Left renal pelvis (tissue), 4 donors: ENCODE results near the gene HCN1. TPM values are rescaled to one million over a fixed set of nuclear protein-coding genes. Genes with fewer than 3 reads are reported as not detected.
"Not testable (repeated sequence)": the region's sequence is repeated elsewhere in the genome, so short reads cannot be mapped to it uniquely, and the experiment has no call there.

Experiments used
- DNase-seq, 4 donors: peaks; one replicate each; pipeline ENCODE4 v3.0.0-alpha.2; 2013; ENCODE audit warnings: low read depth in 4 of 4, low spot score in 3 of 4
- polyA plus RNA-seq, 4 donors: library from polyadenylated mRNA; unstranded; fragments of 120-200 nt; gene quantifications; one replicate each; pipeline ENCODE4 v1.2.1, GENCODE V29; 2013; ENCODE audit not compliant: insufficient read length in 4 of 4

HCN1 gene
- polyA plus RNA-seq, 4 donors, result 0.03 to 0.38 (median 0.04) TPM

DNA sequence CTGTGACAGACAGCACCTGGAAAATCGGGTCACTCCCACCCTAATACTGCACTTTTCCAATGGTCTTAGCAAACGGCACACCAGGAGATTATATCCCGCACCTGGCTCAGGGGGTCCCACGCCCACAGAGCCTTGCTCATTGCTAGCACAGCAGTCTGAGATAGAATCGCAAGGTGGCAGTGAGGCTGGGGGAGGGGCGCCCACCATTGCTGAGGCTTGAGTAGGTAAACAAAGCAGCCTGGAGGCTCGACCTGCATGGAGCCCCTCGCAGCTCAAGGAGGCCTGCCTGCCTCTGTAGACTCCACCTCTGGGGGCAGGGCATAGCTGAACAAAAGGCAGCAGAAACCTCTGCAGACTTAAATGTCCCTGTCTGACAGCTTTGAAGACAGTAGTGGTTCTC is 383.6 kb downstream of the HCN1 start:
- not testable (repeated sequence) for DNase-seq

DNA sequence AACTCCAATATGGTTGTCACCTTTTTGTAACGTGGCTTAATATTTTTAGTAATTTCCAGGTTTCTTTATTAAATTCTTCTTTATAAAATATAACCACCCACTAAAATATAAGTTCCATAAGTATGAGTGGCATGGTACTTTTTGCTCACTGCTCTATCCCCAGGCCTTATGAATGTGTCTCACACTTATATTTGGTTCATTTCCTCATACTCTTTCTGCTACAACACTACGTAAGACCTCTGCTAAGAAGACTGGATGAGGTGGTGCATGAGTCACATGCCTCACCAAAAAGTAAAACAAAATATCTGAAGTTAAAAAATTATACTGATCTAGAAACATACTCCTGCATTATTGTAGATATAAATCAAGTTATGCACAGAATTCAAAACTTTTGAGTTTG is 400.9 kb downstream of the HCN1 start:
- no peak for DNase-seq

DNA sequence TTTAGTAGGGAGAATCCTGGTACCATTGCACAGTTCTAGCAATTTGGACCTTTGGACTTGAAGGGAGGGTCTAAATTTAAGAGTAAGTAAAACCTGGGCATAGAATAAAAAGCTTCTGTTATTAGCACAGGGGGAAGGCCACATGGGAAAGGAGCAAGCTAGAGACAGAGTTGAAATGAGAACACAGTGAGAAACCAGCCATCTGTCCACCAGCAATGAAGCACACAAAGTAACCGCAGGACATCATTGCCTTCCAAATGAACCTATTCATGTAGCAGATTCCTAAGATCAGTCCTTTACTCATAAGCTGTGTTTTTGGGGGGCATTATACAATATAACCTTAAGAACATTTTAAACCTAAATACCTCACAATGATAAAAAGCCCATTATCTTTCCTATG is 407.4 kb downstream of the HCN1 start:
- DNase-seq, result no peak

- no peak for DNase-seq
Measured at GRCh38 chr5:45284436-45284835, 411.7 kb downstream of the HCN1 start.

GRCh38 chr5:45281081-45281480 is 415.1 kb downstream of the HCN1 start:
- no peak for DNase-seq

DNA sequence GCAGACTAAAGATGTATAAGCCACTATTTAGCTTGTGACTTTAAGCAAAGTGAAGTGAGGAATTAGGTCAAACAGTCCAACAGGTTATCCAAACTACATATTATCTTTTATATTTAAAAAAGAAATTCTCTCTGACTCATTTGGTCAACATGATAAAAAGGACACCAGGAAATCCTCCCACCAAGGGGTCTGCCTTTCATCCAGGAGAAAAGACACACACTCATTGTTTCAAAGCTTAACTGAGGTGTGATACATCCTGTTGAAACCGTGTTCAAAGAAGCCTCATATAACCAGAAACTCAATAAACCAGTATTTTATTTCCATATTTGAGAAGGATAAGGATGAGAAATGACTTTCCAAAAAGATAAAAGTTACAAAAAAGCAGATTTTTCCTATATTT is 417.1 kb downstream of the HCN1 start:
- no peak for DNase-seq

DNA sequence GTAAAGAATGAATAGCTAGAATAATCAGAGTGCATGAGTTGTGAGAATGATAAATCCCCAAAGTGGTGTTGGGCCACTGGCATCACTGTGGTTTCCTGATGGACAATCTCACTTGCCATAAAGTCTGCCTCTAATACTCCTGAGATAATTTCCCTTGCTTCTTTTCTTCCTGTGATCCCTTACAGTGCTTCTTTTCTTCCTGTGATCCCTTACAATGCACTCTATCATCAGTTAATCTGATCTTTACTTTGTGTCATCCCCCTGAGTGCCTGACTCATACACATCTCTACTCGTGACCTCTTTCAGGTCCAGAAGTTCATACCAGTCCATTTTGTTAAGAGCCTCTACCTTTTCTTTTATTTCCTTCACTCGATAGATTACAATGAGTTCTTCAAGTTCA is 418.3 kb downstream of the HCN1 start:
- DNase-seq, result no peak

- no peak for DNase-seq
Measured at GRCh38 chr5:45274241-45274640, 421.9 kb downstream of the HCN1 start.

- no peak for DNase-seq
Measured at GRCh38 chr5:45271626-45272025, 424.6 kb downstream of the HCN1 start.

GRCh38 chr5:45264447-45264846 is 431.7 kb downstream of the HCN1 start:
- no peak for DNase-seq

- no peak for DNase-seq
Measured at GRCh38 chr5:45262061-45262590, 434.1 kb downstream of the HCN1 start.

- DNase-seq, result no peak
Measured at GRCh38 chr5:45261125-45261524, 435.1 kb downstream of the HCN1 start.

DNA sequence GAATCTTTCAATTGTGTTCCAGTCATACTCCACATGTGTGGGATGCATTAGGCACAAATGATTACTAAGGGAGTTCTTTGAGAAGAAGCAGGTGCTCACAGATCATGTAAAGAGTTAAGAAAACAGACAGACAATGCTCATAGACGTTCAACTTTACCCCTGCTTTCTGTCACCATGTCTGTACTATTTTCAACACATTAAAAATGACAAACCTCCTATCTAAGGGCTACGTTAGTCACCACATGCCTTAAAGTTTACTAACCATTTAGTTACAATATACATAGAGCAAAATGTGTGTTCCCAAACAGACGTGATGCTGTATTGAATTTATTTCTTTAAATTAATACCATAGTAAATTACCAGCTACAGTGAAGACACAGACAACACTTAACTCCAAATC is 435.9 kb downstream of the HCN1 start:
- no peak for DNase-seq

DNA sequence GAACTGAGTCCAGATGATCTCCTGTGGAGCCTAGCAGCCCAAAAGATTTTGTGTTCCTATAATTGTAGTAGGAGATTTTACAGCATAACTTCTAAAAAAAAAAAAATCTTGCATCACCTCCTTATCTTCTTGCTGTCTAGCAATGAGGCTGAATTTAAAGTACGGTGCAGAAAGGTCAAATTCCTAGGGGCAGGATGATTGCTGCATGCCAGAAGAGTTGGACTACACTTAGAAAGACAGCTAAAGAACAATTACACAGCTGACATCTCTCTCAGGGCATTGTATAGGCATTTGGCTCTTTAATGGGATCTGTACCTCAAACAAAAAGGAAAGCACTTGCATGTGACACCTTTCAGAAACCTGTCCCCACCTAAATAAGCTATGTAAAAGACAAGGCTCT is 443.2 kb downstream of the HCN1 start:
- no peak for DNase-seq

DNA sequence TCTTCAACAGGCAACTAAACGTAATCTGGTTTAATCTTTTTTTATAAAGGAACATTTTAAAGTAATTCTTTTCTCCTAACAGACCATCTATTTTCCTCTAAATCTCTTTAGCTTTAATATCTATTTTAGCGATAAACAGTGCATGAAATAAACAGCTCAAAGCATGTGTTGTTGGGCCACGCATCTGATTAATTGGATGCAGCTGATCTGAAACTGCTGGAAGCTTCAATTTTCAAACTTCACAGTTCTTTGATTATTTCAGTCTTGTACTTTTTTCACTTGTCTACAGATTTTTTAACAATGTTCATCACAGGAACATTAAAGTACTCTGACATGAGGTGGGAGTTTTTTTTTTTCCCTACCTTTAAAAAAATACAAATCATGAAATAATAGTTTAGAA is 443.6 kb downstream of the HCN1 start:
- DNase-seq, result no peak

DNA sequence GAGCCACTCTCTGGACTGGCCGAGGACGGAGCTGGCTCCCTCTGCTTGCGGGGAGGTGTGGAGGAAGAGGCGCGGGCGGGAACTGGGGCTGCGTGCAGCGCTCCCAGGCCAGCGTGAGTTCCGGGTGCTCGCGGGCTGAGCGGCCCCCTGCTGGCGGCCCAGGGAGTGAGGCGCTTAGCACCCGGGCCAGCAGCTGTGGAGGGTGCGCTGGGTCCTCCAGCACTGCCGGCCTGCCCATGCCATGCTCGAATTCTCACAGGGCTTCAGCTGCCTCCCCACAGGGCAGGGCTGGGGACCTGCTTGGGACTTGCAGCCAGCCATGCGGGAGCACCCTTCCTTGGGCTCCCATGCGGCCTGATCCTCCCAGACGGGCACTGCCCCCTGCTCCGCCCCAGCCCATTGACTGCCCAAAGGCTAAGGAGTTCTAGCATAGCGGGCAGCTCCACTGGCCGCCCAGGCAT is 470.6 kb downstream of the HCN1 start:
- DNase-seq, result no peak

GRCh38 chr5:45205403-45205961 is 490.7 kb downstream of the HCN1 start:
- peak in 1 of 4 donors; percentile 0 for DNase-seq
